Keratinocyte (primary cell): ENCODE measurements around the gene ZBTB11.
"Not testable (repeated sequence)": the region's sequence is repeated elsewhere in the genome, so short reads cannot be mapped to it uniquely, and the experiment has no call there.

ENCODE experiments used
- EZH2 ChIP-seq: IDR thresholded peaks from one replicate; pipeline ENCODE4 v1.6.1; 2012; ENCODE audit warnings: inconsistent platforms, mild to moderate bottlenecking, low read length, moderate library complexity
- TF ChIP-seq, protein P1 (sequence below), 3 experiments: IDR thresholded peaks in 1 of 3; conservative IDR thresholded peaks in 1 of 3; optimal IDR thresholded peaks in 1 of 3; 2 replicates in 2 of 3; 3 replicates in 1 of 3; pipeline versions ENCODE3 to v1.5.1; 2011; ENCODE audit warnings: low read length in 3 of 3, mild to moderate bottlenecking in 3 of 3, moderate library complexity in 2 of 3, control low read depth in 1 of 3, inconsistent platforms in 1 of 3; ENCODE audit not compliant: insufficient read depth in 2 of 3; ENCODE audit errors: extremely low read depth in 1 of 3

GRCh38 chr3:101641397-101642115 lies 35.4 kb downstream of the ZBTB11 start:
- TF ChIP-seq, protein P1, sequence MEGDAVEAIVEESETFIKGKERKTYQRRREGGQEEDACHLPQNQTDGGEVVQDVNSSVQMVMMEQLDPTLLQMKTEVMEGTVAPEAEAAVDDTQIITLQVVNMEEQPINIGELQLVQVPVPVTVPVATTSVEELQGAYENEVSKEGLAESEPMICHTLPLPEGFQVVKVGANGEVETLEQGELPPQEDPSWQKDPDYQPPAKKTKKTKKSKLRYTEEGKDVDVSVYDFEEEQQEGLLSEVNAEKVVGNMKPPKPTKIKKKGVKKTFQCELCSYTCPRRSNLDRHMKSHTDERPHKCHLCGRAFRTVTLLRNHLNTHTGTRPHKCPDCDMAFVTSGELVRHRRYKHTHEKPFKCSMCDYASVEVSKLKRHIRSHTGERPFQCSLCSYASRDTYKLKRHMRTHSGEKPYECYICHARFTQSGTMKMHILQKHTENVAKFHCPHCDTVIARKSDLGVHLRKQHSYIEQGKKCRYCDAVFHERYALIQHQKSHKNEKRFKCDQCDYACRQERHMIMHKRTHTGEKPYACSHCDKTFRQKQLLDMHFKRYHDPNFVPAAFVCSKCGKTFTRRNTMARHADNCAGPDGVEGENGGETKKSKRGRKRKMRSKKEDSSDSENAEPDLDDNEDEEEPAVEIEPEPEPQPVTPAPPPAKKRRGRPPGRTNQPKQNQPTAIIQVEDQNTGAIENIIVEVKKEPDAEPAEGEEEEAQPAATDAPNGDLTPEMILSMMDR (optimal IDR thresholded peaks at IDR 0.05 in 1 of 3, IDR thresholded peaks at IDR 0.05 in 1 of 3, conservative IDR thresholded peaks at IDR 0.05 in 1 of 3; ENCODE audit: extremely low read depth in 1 of 3, insufficient read depth in 2 of 3, low read length in 3 of 3) = not testable (repeated sequence)
- not testable (repeated sequence) for TF ChIP-seq EZH2
